Sigmoid colon (tissue), 7 donors: ENCODE measurements around the gene NRG3. TPM values are rescaled to one million over a fixed set of nuclear protein-coding genes. Genes with fewer than 3 reads are reported as not detected.

Experiments used
- DNase-seq: peaks from one replicate; pipeline ENCODE4 v3.0.0-alpha.2; 2019
- H3K27ac ChIP-seq, 4 donors: fragments of 200-600 bp; sonication (generic); one replicate each; pipeline ENCODE4 v1.5.1; 2016 to 2019; ENCODE audit warnings: mild to moderate bottlenecking in 1 of 4
- H3K27me3 ChIP-seq, 3 donors: fragments of 200-600 bp; sonication (generic); one replicate each; pipeline ENCODE4 v1.5.1; 2019; ENCODE audit warnings: mild to moderate bottlenecking in 1 of 3
- H3K36me3 ChIP-seq, 4 donors: fragments of 200-600 bp; sonication (generic); one replicate each; pipeline ENCODE4 v1.5.1; 2016 to 2019
- H3K4me1 ChIP-seq, 4 donors: fragments of 200-600 bp; sonication (generic); one replicate each; pipeline ENCODE4 v1.5.1; 2017 to 2019
- H3K4me3 ChIP-seq, 4 donors: fragments of 200-600 bp; sonication (generic); one replicate each; pipeline ENCODE4 v1.5.1; 2017 to 2019; ENCODE audit warnings: mild to moderate bottlenecking in 2 of 4, moderate library complexity in 1 of 4
- H3K9me3 ChIP-seq, 4 donors: fragments of 200-600 bp in 3 of 4; sonication (generic) in 3 of 4; one replicate each; pipeline versions ENCODE4 v1.5.1 to v1.6.1; 2013 to 2019
- EP300 ChIP-seq, 4 donors: sonication (generic); formaldehyde crosslinking; IDR thresholded peaks; one replicate each; pipeline ENCODE4 v1.6.1; 2017; ENCODE audit warnings: antibody characterized with exemption in 4 of 4
- POLR2A ChIP-seq, 2 donors: fragments of 450-650 bp; IDR thresholded peaks; one replicate each; pipeline ENCODE4 v1.6.1; 2016; ENCODE audit warnings: antibody characterized with exemption in 2 of 2, mild to moderate bottlenecking in 2 of 2, moderate library complexity in 2 of 2
- POLR2AphosphoS5 ChIP-seq, 4 donors: sonication (generic); formaldehyde crosslinking; IDR thresholded peaks; one replicate each; pipeline ENCODE4 v1.6.1; 2017; ENCODE audit warnings: antibody characterized with exemption in 4 of 4
- WGBS, 2 donors: extraction: QIAGEN DNeasy Blood & Tissue Kit; methylation state at CpG; one replicate each; pipeline ENCODE4 v1.1.7; 2013; 5-methylcytosine and 5-hydroxymethylcytosine counted together
- intact Hi-C: fragments of 100-400 bp; cut with DNase I; formaldehyde crosslinking; loops from one replicate; pipeline ENCODE4 v1.15.1; 2023
- polyA plus RNA-seq, 3 donors: library from polyadenylated mRNA; stranded (reverse); fragments of 200-250 nt; gene quantifications; one replicate each; pipeline ENCODE4 v1.2.3, GENCODE V29; 2013
- total RNA-seq, 4 donors: library from RNA; depleted of rRNA; stranded (reverse); fragments of >200 nt; gene quantifications; one replicate each; pipeline ENCODE4 v1.1.0, GENCODE V29; 2016
- TF ChIP-seq, protein P1 (sequence below), 4 experiments: fragments of 450-650 bp in 3 of 4; fragments of 200-600 bp in 1 of 4; IDR thresholded peaks; one replicate each; pipeline ENCODE4 v1.5.1; 2016 to 2019; ENCODE audit warnings: antibody characterized with exemption in 4 of 4, mild to moderate bottlenecking in 3 of 4, moderate library complexity in 2 of 4
- donor health status: healthy with polysubstance abuse.
- donor health status: Bipolar disorder and iron deficiency.
- donor health status: healthy.

The NRG3 gene
- total and polyA plus RNA-seq, 7 donors, result 0.17 to 2.2 (median 0.82) TPM; not detected in 2

DNA sequence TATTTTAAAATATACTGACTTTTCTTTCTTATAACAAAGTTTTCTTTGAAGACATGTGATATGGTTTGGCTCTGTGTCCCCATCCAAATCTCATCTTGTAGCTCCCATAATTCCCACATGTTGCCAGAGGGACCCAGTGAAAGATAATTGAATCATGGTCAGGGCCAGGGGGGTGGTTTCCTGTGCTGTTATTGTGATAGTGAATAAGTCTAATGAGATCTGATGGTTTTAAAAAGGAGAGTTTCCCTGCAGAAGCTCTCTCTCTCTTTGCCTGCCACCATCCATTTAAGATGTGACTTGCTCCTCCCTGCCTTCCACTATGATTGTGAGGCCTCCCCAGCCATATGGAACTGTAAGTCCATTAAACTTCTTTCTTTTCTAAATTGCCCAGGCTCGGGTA, 768.1 kb downstream of the NRG3 start:
- 59 to 70% methylated on average over 1 of the region's 1 CpG for WGBS, 2 donors
- H3K27ac ChIP-seq, result peak overlapping the region in 2 of 4 donors; percentile 5 to 43
- no peak overlapping the region for H3K4me3 ChIP-seq
- TF ChIP-seq EP300 (IDR thresholded peaks at IDR 0.05) (no peak), POLR2AphosphoS5 (IDR thresholded peaks at IDR 0.05) (no peak), POLR2A (IDR thresholded peaks at IDR 0.05) (no peak)
- TF ChIP-seq, protein P1, sequence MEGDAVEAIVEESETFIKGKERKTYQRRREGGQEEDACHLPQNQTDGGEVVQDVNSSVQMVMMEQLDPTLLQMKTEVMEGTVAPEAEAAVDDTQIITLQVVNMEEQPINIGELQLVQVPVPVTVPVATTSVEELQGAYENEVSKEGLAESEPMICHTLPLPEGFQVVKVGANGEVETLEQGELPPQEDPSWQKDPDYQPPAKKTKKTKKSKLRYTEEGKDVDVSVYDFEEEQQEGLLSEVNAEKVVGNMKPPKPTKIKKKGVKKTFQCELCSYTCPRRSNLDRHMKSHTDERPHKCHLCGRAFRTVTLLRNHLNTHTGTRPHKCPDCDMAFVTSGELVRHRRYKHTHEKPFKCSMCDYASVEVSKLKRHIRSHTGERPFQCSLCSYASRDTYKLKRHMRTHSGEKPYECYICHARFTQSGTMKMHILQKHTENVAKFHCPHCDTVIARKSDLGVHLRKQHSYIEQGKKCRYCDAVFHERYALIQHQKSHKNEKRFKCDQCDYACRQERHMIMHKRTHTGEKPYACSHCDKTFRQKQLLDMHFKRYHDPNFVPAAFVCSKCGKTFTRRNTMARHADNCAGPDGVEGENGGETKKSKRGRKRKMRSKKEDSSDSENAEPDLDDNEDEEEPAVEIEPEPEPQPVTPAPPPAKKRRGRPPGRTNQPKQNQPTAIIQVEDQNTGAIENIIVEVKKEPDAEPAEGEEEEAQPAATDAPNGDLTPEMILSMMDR (IDR thresholded peaks at IDR 0.05), result no peak
- no peaks in the 10 kb centered on the region for H3K27me3 ChIP-seq
- H3K4me1 ChIP-seq, result no peaks in the 10 kb centered on the region
- H3K36me3 ChIP-seq, result no peaks in the 10 kb centered on the region
- no peak for DNase-seq
- H3K9me3 ChIP-seq, result no peaks in the 10 kb centered on the region
- intact Hi-C loops, result no loop called here

DNA sequence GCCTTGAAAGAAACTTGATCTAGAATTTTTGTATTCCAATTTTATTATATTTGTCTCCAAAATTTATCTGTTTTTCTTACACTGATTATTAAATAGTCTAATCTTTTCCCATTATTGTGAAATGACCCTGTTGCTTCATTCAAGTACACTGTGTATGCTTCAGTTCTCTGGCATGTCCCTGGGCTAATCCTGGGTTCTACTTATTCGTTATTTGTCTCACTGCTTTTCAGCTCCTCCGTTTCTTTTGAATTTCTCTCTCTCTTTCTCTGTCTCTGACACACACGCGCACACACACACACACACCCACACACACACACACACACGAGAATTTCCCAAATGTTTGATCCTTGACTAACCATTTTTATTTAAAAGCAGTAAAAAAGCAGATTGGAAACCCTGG, 768.6 kb downstream of the NRG3 start:
- Histone ChIP-seq H3K27ac (peak overlapping the region in 1 of 4 donors; percentile 43), H3K4me1 (no peaks in the 10 kb centered on the region), H3K27me3 (no peaks in the 10 kb centered on the region), H3K9me3 (no peaks in the 10 kb centered on the region), H3K4me3 (no peak overlapping the region), H3K36me3 (no peaks in the 10 kb centered on the region)
- 66 to 74% methylated on average over 5 of the region's 5 CpGs for WGBS, 2 donors
- TF ChIP-seq, protein P1 (IDR thresholded peaks at IDR 0.05), result no peak
- TF ChIP-seq POLR2A (IDR thresholded peaks at IDR 0.05) (no peak), EP300 (IDR thresholded peaks at IDR 0.05) (no peak), POLR2AphosphoS5 (IDR thresholded peaks at IDR 0.05) (no peak)
- intact Hi-C loops, result no loop called here
- no peak for DNase-seq

DNA sequence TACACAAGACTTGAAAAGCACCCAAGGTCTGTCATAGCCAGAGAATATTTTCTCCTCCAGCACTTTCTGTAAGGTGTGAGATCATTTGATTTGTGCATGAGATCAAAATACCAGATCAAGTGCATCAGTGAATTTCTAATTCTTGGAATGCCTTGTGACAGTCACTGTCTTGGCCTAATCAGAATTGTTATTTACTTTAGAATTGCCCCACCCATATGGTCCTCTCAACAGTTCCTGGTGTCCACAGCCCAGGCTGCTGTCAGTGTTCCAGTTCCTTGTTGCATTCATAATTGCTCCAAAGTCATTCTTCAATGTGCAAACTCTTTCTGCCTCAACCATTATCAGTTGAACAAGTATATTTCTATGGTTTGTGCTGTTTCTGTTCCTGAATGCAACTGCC, 770.2 kb downstream of the NRG3 start:
- Histone ChIP-seq H3K9me3 (no peaks in the 10 kb centered on the region), H3K4me1 (no peaks in the 10 kb centered on the region), H3K27me3 (no peaks in the 10 kb centered on the region), H3K27ac (no peak overlapping the region), H3K36me3 (no peaks in the 10 kb centered on the region), H3K4me3 (no peak overlapping the region)
- TF ChIP-seq, protein P1 (IDR thresholded peaks at IDR 0.05), result no peak
- TF ChIP-seq POLR2A (IDR thresholded peaks at IDR 0.05) (no peak), POLR2AphosphoS5 (IDR thresholded peaks at IDR 0.05) (no peak), EP300 (IDR thresholded peaks at IDR 0.05) (no peak)
- intact Hi-C loops, result no loop called here
- no peak for DNase-seq

DNA sequence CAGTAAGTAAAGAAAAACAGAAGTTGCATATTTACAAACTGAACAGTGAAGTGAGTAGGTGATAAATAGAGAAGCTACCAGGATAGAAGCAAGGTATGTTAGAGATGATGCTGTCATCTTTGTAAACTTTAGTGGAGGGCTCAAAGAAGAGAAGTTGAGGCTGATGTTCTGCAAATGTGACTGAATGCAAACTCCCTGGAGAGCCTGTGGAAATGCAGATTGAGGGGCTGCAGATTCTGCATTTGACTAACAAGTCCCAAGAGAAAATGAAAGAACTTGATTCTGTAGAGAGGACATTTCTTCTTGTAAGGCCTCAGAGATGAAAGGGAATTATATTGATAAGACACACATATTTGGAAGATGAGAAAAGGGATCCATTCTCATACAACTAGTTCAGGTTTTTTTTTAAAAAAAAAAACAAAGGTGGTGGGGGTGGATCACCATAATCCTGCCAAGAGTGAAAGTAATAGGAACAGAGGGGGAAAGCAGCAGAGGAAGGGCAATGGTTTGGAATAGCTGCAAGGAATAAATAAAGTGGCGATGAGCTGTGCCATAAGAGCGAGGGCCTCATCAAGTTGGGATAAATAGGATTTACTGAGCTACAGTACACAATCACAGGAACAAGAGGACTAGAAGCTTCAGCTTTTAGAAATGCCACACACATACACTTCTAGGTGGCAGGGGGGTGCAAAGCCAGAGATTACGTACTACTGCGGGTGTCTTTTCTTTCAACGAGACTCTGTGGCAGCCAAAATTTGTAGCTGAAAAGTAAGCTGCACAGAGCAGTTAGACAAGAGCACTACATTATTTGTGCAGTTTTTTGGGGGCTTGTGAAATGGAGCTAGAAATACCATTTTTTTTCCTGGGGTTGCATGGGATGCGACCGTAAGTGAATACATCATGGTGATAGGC, 778.5 kb downstream of the NRG3 start:
- no peaks in the 10 kb centered on the region for H3K27me3 ChIP-seq
- no peak overlapping the region for H3K27ac ChIP-seq
- H3K36me3 ChIP-seq, result no peaks in the 10 kb centered on the region
- TF ChIP-seq POLR2AphosphoS5 (IDR thresholded peaks at IDR 0.05), result no peak
- TF ChIP-seq, protein P1 (IDR thresholded peaks at IDR 0.05), result no peak
- TF ChIP-seq EP300 (IDR thresholded peaks at IDR 0.05), result no peak
- TF ChIP-seq POLR2A (IDR thresholded peaks at IDR 0.05), result no peak
- DNase-seq, result no peak
- H3K4me1 ChIP-seq, result no peaks in the 10 kb centered on the region
- WGBS, 2 donors, result 88 to 92% methylated on average over 7 of the region's 7 CpGs
- H3K9me3 ChIP-seq, result no peaks in the 10 kb centered on the region
- no peak overlapping the region for H3K4me3 ChIP-seq
- intact Hi-C loops, result no loop called here
